Mucosa of gallbladder (tissue), 1 donor: ENCODE measurements around the gene NOX5. TPM values are rescaled to one million over a fixed set of nuclear protein-coding genes. Genes with fewer than 3 reads are reported as not detected.

Experiments
- DNase-seq: peaks from one replicate; pipeline ENCODE4 v3.0.0-alpha.2; 2020; ENCODE audit warnings: low spot score
- total RNA-seq: library from RNA; stranded (reverse); gene quantifications from one replicate; pipeline ENCODE4 v1.2.1, GENCODE V29; 2021
- donor health status: DM: no; HTN: no; CAD: no.

NOX5 gene
- total RNA-seq, 1 donor from 2014 or later, result 0.26 TPM

GRCh38 chr15:68990992-68991500 lies 23.4 kb upstream of the NOX5 start:
- no peak for DNase-seq

- DNase-seq, result no peak
Measured at GRCh38 chr15:68991723-68992122, 22.8 kb upstream of the NOX5 start.

- DNase-seq, result no peak
Measured at GRCh38 chr15:68992696-68993095, 21.8 kb upstream of the NOX5 start.

GRCh38 chr15:68993276-68993675 lies 21.2 kb upstream of the NOX5 start:
- DNase-seq, result no peak

GRCh38 chr15:68994149-68994548 lies 20.3 kb upstream of the NOX5 start:
- DNase-seq, result no peak

GRCh38 chr15:68994981-68995761 lies 19.3 kb upstream of the NOX5 start:
- DNase-seq, result no peak

DNA sequence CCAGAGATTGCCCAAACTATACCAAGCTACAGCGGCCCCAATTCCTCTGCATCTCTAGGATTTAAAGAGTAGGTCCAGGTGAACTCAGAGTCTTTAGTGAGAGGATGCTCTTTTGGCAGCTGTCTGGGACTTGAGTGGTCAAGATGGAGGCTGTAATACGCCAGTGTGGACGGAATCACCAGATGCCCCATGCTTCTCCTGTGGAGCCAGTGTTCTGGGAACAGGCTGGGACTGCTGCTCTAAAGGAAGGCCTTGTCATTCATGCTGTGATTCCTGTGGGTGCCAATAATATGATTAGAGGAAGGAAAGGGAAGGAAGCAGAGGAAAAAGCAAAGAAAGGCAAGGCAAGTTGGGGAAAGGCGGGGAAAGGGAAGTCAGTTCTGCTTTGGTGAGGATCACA lies 17.4 kb upstream of the NOX5 start:
- DNase-seq, result no peak

DNA sequence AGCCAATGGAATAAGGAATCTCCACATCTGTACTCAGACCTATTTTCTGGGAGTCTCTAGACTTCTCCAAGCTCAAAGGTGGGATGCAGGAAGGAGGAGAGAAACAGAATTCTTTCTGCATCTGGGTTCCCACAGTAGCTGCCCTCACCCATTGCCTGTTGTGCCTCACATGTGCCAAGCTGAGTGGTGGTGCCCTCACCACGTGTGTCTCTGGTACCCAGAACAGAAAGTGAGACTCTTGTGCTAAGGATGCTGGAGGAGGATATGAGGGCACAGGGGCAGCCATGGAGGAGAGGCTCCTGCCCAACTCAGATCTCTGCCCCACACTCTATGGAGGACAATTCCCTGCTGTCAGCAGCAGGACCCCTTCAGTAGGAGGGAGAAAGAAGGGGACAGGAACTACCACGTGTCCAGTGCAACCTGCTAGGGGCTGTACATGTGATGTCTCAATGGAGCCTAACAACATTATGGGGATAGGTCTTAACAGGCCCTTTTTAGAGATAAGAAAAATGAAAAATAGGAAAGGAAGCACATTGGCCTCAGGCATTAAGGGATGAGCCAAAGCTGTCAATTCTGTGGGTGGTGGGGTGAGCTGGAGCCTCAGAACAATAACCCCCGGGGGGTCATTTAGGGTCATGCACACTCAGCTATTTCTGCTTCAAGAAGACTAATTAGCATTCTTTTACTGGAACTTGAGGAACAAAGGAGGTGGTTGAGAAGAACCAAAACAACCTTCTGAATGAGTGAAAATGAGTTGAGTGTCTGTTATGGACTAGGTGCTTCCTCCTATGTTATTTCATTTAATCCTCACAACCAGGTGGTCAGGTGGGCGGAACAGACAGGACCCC lies 16.3 kb upstream of the NOX5 start:
- no peak for DNase-seq

- no peak for DNase-seq
Measured at GRCh38 chr15:68999091-68999490, 15.4 kb upstream of the NOX5 start.

DNA sequence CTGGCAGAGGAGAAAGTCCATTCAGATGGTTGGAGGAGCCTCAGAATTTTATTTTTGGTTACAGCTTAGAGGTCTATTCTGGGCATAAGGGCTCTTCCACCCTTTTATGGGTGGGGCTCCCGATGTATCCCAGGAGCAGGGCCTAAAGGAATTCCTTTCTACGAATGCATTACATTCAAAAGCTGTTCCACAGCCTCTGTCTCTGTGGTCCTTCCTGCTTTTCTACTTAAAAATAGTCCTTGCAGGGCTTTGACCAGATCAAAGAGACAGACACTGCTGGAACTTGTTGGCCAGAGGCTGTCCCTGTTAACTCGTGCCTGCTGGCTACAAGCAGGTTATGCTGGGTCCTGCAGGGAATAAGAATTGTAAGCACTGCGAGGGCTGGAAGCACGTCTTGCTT lies 14.4 kb upstream of the NOX5 start:
- DNase-seq, result no peak

- DNase-seq, result no peak
Measured at GRCh38 chr15:69000725-69001503, 13.6 kb upstream of the NOX5 start.

- no peak for DNase-seq
Measured at GRCh38 chr15:69002783-69003182, 11.7 kb upstream of the NOX5 start.

- no peak for DNase-seq
Measured at GRCh38 chr15:69004011-69004410, 10.5 kb upstream of the NOX5 start.

DNA sequence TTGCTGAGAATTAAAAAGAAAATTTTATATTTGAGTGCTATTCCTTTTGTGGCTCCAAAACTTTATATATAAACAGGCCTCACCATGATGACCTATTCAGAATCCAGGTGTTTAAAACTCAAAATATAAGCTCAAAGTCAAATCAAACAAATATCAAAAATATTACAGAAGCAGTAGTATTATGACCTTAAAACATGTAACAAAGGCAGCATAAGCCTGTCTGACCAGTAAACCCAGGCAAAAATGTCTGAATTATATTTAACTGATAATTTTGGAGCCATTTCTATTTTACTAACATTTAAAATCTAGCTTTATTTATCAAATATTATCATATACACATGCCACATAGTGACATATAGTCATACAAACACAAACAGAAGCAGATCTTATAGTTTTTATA lies 6.4 kb upstream of the NOX5 start:
- DNase-seq, result no peak

GRCh38 chr15:69009341-69009740 lies 5.2 kb upstream of the NOX5 start:
- DNase-seq, result no peak

DNA sequence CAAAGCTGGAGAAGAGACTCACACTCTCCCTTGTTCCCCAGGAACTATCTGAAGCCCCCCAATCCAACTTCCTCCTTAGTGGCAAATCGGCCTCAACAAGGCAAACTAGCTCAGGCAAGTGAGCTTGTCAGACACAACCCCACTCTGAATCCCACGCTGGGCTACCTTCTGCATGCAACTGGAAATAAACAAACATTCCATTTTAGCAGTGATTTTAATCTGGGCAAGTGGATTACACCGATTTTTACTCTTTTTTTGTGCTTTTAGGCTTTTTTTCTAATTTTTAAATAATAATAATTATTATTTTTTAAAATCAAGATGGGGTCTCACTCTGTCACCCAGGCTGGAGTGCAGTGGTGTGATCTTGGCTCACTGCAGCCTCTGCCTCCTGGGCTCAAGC lies 2.9 kb upstream of the NOX5 start:
- DNase-seq, result no peak

- no peak for DNase-seq
Measured at GRCh38 chr15:69012761-69013364, 1.6 kb upstream of the NOX5 start.

DNA sequence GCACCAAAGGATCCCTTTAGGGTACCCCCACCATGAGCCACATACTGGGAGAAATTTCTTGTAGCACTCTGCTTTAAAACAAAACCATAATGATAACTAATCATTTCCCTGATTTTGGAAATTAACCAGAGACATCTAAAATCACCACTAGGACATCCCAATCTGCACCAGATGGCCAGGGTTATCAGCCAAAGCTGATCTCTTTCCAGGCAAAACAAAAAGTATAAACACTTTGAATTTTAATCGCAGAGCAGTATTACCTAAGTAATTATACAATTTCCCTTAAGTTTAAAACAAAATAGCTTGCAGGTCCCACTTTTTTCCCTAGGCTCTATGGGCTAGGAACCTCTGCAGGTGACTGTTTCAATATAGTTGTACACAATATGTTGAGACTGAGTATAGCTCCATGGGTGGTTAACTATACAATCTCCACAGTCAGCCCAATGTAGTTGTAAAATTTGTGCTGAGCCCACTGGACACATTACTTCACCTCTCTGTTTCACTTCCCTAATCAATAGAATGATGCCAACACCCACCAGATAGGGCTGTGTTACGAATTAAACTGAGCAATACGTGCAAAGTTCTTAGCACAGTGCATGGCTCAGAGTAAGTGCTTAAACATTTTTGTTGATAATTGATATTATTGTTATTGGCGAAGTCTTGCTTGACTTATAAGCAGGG lies 629 bp upstream of the NOX5 start:
- DNase-seq, result no peak

DNA sequence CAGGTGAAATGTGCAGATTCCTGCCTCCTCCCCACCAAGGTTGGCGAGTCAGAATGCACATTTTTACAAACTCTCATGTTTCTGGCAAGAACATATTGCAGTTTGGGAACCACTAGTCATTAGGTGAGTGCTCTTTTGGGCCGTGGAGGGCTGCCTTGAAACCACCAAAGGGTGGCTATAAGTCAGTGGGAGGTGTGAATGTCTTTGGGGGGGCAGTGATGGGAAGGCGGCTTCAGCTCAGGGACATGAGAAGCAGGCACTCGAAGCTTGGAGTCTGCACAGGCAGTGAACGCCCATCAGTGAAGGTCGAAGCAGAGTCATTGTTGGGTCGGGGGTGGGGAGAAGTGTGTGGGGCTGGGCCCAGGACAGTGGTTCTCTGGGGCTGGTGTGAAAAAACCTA lies 1.1 kb downstream of the NOX5 start:
- DNase-seq, result no peak

DNA sequence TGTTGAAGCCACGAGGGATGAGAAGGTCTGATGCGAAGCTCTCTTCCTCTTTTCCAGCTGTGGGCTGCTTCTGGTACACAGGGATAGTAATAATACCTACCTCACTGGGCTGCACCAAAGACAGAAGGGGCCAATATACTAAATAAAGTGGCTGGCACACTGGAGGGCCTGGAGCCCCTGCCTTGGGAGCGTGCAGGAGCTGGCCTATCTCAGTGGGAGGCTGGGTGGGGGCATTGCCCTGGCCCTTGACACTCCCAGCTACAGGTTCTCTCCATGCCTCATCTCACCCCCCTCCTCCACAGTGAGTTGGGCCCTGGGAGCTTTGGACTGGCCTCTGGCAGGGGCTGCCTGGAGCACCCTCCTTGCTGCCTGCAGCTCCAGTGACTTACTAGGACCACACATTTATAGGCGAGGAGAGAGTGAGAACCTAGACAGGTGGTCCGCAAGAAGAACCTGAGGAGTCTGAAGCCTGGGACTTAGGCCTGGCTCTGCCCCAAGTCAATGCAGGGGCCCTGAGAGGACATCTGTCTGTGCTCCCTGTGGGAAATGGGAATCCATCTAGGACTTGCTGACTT lies 1.6 kb downstream of the NOX5 start:
- DNase-seq, result no peak

GRCh38 chr15:69017978-69018377 lies 3.5 kb downstream of the NOX5 start:
- DNase-seq, result no peak
